Activated CD4-positive, alpha-beta T cell treated with anti-CD3 and anti-CD28 coated beads, Interleukin-2, Interleukin-6, amounts not matched to agents 100 ng/mL and 50 ng/mL, durations not matched to agents 16 hours and 8 hours (primary cell): Measurements from ENCODE around the gene BLOC1S5.
"Not testable (repeated sequence)": the region's sequence is repeated elsewhere in the genome, so short reads cannot be mapped to it uniquely, and the experiment has no call there.

Source experiments
- DNase-seq: peaks from one replicate; pipeline ENCODE4 v3.0.0-alpha.2; 2020

The BLOC1S5 gene

GRCh38 chr6:8041913-8042583 is 22.1 kb downstream of the BLOC1S5 start:
- DNase-seq, result no peak

GRCh38 chr6:8034107-8034506 is 30.1 kb downstream of the BLOC1S5 start:
- DNase-seq, result not testable (repeated sequence)

GRCh38 chr6:8030920-8031319 is 33.3 kb downstream of the BLOC1S5 start:
- no peak for DNase-seq

- no peak for DNase-seq
These were observed 34.8 kb downstream of the BLOC1S5 start for GRCh38 chr6:8029243-8029870.

- no peak for DNase-seq
These were observed 36.1 kb downstream of the BLOC1S5 start for GRCh38 chr6:8027965-8028651.

- no peak for DNase-seq
These were observed 37.4 kb downstream of the BLOC1S5 start for GRCh38 chr6:8026800-8027199.

- DNase-seq, result no peak
These were observed 39.0 kb downstream of the BLOC1S5 start for GRCh38 chr6:8025191-8025590.

- no peak for DNase-seq
These were observed 40.6 kb downstream of the BLOC1S5 start for GRCh38 chr6:8023638-8024037.

- no peak for DNase-seq
These were observed 44.1 kb downstream of the BLOC1S5 start for GRCh38 chr6:8020083-8020482.

GRCh38 chr6:8017705-8018104 is 46.5 kb downstream of the BLOC1S5 start:
- DNase-seq, result no peak

GRCh38 chr6:8017276-8017701 is 46.9 kb downstream of the BLOC1S5 start:
- DNase-seq, result peak; percentile 25

GRCh38 chr6:8014947-8015346 is 49.2 kb downstream of the BLOC1S5 start:
- no peak for DNase-seq

GRCh38 chr6:8013763-8014162 is 50.4 kb downstream of the BLOC1S5 start:
- no peak for DNase-seq

- peak; percentile 20 for DNase-seq
These were observed 58.0 kb downstream of the BLOC1S5 start for GRCh38 chr6:8006208-8006607.

- DNase-seq, result no peak
These were observed 59.1 kb downstream of the BLOC1S5 start for GRCh38 chr6:8005136-8005535.

GRCh38 chr6:8000636-8001035 is 63.6 kb downstream of the BLOC1S5 start:
- no peak for DNase-seq

- DNase-seq, result no peak
These were observed 64.0 kb downstream of the BLOC1S5 start for GRCh38 chr6:8000188-8000596.

GRCh38 chr6:7999201-7999600 is 65.0 kb downstream of the BLOC1S5 start:
- no peak for DNase-seq

- DNase-seq, result no peak
These were observed 66.0 kb downstream of the BLOC1S5 start for GRCh38 chr6:7998103-7998725.

- DNase-seq, result no peak
These were observed 66.9 kb downstream of the BLOC1S5 start for GRCh38 chr6:7997286-7997685.

GRCh38 chr6:7996538-7997111 is 67.6 kb downstream of the BLOC1S5 start:
- DNase-seq, result no peak

GRCh38 chr6:7993952-7994351 is 70.2 kb downstream of the BLOC1S5 start:
- no peak for DNase-seq

- no peak for DNase-seq
These were observed 70.8 kb downstream of the BLOC1S5 start for GRCh38 chr6:7993399-7993798.
